SK-N-SH (cell line): ENCODE results near the gene CNTNAP2. TPM values are rescaled to one million over a fixed set of nuclear protein-coding genes. Genes with fewer than 3 reads are reported as not detected.

Source experiments
- CTCF ChIA-PET: fragments of 300-600, 350-600 bp; formaldehyde crosslinking; extraction: SDS; loops from one replicate; lab custom pipeline; 2021; lab: Yijun Ruan, JAX
- POLR2A ChIA-PET: fragments of 350-600 bp; sonication (Branson Sonifier 250); formaldehyde crosslinking; extraction: SDS; loops from one replicate; lab custom pipeline; 2020; ENCODE audit warnings: antibody characterized with exemption, inconsistent platforms; lab: Yijun Ruan, JAX
- DNase-seq: peaks from one replicate; pipeline ENCODE4 v3.0.0; 2012
- H2AFZ ChIP-seq: fragments of 200-600 bp; sonication (generic); 2 replicates; pipeline ENCODE4 v1.8.1; 2016; ENCODE audit warnings: antibody characterized with exemption, mild to moderate bottlenecking, low read depth
- H3F3A ChIP-seq: fragments of 200-600 bp; sonication (generic); replicated peaks from 2 replicates; pipeline ENCODE3; 2016; ENCODE audit warnings: antibody characterized with exemption, mild to moderate bottlenecking; ENCODE audit not compliant: insufficient read depth
- H3K27ac ChIP-seq, 2 experiments: fragments of 200-500 bp in 1 of 2; fragments of 200-600 bp in 1 of 2; sonication (Bioruptor generic) in 1 of 2; sonication (generic), shearing (Covaris generic) in 1 of 2; 2 replicates each; pipeline versions ENCODE4 v1.5.1 to v1.6.1; 2014 to 2016; ENCODE audit warnings: low read depth in 2 of 2, inconsistent platforms in 1 of 2, low read length in 1 of 2, mild to moderate bottlenecking in 1 of 2, mixed read lengths in 1 of 2
- H3K27me3 ChIP-seq: fragments of 200-600 bp; sonication (generic), shearing (Covaris generic); 2 replicates; pipeline ENCODE4 v1.6.1; 2016; ENCODE audit warnings: mixed run types; ENCODE audit not compliant: insufficient read depth
- H3K36me3 ChIP-seq, 2 experiments: fragments of 200-500 bp in 1 of 2; fragments of 200-600 bp in 1 of 2; sonication (Bioruptor generic) in 1 of 2; sonication (generic) in 1 of 2; replicated peaks in 1 of 2; 2 replicates each; pipeline versions ENCODE3 to v1.5.1; 2014 to 2016; ENCODE audit warnings: low read length in 1 of 2, mild to moderate bottlenecking in 1 of 2; ENCODE audit not compliant: insufficient read depth in 2 of 2, control insufficient read depth in 1 of 2
- H3K4me1 ChIP-seq, 2 experiments: fragments of 200-500 bp in 1 of 2; fragments of 200-600 bp in 1 of 2; sonication (Bioruptor generic) in 1 of 2; sonication (generic), shearing (Covaris generic) in 1 of 2; 2 replicates each; pipeline versions ENCODE4 v1.5.1 to v1.6.1; 2014 to 2016; ENCODE audit warnings: low read depth in 1 of 2, low read length in 1 of 2, mixed run types in 1 of 2; ENCODE audit not compliant: insufficient read depth in 2 of 2, control insufficient read depth in 1 of 2
- H3K4me2 ChIP-seq: fragments of 200-600 bp; sonication (generic), shearing (Covaris generic); 2 replicates; pipeline ENCODE4 v1.6.1; 2017; ENCODE audit warnings: mixed run types
- H3K4me3 ChIP-seq, 2 experiments: fragments of 200-500 bp in 1 of 2; fragments of 200-600 bp in 1 of 2; sonication (Bioruptor generic) in 1 of 2; sonication (generic), shearing (Covaris generic) in 1 of 2; 2 replicates each; pipeline versions ENCODE4 v1.5.1 to v1.8.1; 2014 to 2016; ENCODE audit warnings: low read depth in 2 of 2, inconsistent platforms in 1 of 2, low read length in 1 of 2, mild to moderate bottlenecking in 1 of 2, mixed read lengths in 1 of 2, moderate library complexity in 1 of 2
- H3K79me2 ChIP-seq: fragments of 200-600 bp; sonication (generic); 2 replicates; pipeline ENCODE4 v1.8.1; 2017; ENCODE audit warnings: mild to moderate bottlenecking; ENCODE audit not compliant: insufficient read depth
- H3K9ac ChIP-seq: fragments of 200-600 bp; sonication (generic); 2 replicates; pipeline ENCODE4 v1.6.1; 2017; ENCODE audit warnings: mixed run types
- H3K9me2 ChIP-seq: fragments of 200-600 bp; sonication (generic); 2 replicates; pipeline ENCODE4 v1.6.1; 2017; ENCODE audit warnings: mixed run types
- H3K9me3 ChIP-seq: fragments of 200-600 bp; sonication (generic); 2 replicates; pipeline ENCODE4 v1.6.1; 2017; ENCODE audit warnings: mixed run types, mild to moderate bottlenecking, moderate library complexity
- H4K20me1 ChIP-seq: fragments of 200-600 bp; sonication (generic); 2 replicates; pipeline ENCODE4 v1.6.1; 2017; ENCODE audit warnings: mild to moderate bottlenecking, mixed run types; ENCODE audit not compliant: insufficient read depth
- CHD2 ChIP-seq: fragments of 150-350 bp; IDR thresholded peaks from 2 replicates; pipeline ENCODE4 v1.6.1; 2018; ENCODE audit warnings: low read length; ENCODE audit not compliant: partially characterized antibody
- CTCF ChIP-seq: fragments of 200-600 bp; sonication (generic); IDR thresholded peaks from 2 replicates; pipeline ENCODE4 v1.6.1; 2017; ENCODE audit warnings: antibody characterized with exemption, mild to moderate bottlenecking, moderate library complexity
- ELF1 ChIP-seq: IDR thresholded peaks from 2 replicates; pipeline ENCODE4 v1.4.0; 2012
- EZH2phosphoT487 ChIP-seq: fragments of 200-600 bp; sonication (generic); IDR thresholded peaks from 2 replicates; pipeline ENCODE4 v1.6.1; 2017; ENCODE audit warnings: low read depth, mixed run types, mild to moderate bottlenecking, antibody characterized with exemption, moderate library complexity, borderline replicate concordance
- GABPA ChIP-seq: IDR thresholded peaks from 2 replicates; pipeline ENCODE4 v1.4.0; 2012; ENCODE audit warnings: low read depth, mild to moderate bottlenecking
- GATA2 ChIP-seq: sonication (generic); formaldehyde crosslinking; IDR thresholded peaks from 2 replicates; pipeline ENCODE4 v1.5.0; 2020; ENCODE audit warnings: mild to moderate bottlenecking, missing genetic modification reagents
- IRF3 ChIP-seq: fragments of 150-350 bp; IDR thresholded peaks from 2 replicates; pipeline ENCODE4 v1.6.1; 2016; ENCODE audit warnings: mild to moderate bottlenecking, low read depth, low read length
- JUND ChIP-seq: IDR thresholded peaks from 2 replicates; pipeline ENCODE4 v1.4.0; 2012
- MAX ChIP-seq: IDR thresholded peaks from 2 replicates; pipeline ENCODE4 v1.4.0; 2012; ENCODE audit warnings: low read depth
- PBX3 ChIP-seq: IDR thresholded peaks from 2 replicates; pipeline ENCODE4; 2012
- POLR2AphosphoS5 ChIP-seq: IDR thresholded peaks from 2 replicates; pipeline ENCODE4 v1.6.1; 2012; ENCODE audit warnings: low read depth, low read length
- RAD21 ChIP-seq: IDR thresholded peaks from 2 replicates; pipeline ENCODE4 v1.6.1; 2012; ENCODE audit warnings: mild to moderate bottlenecking, low read length
- RCOR1 ChIP-seq: fragments of 150-350 bp; IDR thresholded peaks from 2 replicates; pipeline ENCODE4 v1.6.1; 2017; ENCODE audit warnings: antibody characterized with exemption, low read length
- REST ChIP-seq: IDR thresholded peaks from 2 replicates; pipeline ENCODE4 v1.6.1; 2012; ENCODE audit warnings: mild to moderate bottlenecking, low read depth, low read length, moderate library complexity
- RFX5 ChIP-seq: IDR thresholded peaks from 2 replicates; pipeline ENCODE4 v1.6.1; 2012; ENCODE audit warnings: mild to moderate bottlenecking, improper control_type of control experiment, low read length
- RXRA ChIP-seq: IDR thresholded peaks from 2 replicates; pipeline ENCODE4 v1.4.0; 2012; ENCODE audit warnings: low read depth, mild to moderate bottlenecking, borderline replicate concordance
- SIN3A ChIP-seq: IDR thresholded peaks from 2 replicates; pipeline ENCODE4 v1.6.1; 2012; ENCODE audit warnings: low read depth, mild to moderate bottlenecking, low read length, moderate library complexity, borderline replicate concordance
- TAF1 ChIP-seq: IDR thresholded peaks from 2 replicates; pipeline ENCODE4 v1.6.1; 2012; ENCODE audit warnings: low read depth, mild to moderate bottlenecking, low read length, moderate library complexity, borderline replicate concordance
- TCF12 ChIP-seq: IDR thresholded peaks from 2 replicates; pipeline ENCODE4 v1.4.0; 2012
- USF1 ChIP-seq: IDR thresholded peaks from 2 replicates; pipeline ENCODE4 v1.4.0; 2012; ENCODE audit warnings: low read depth, borderline replicate concordance
- USF2 ChIP-seq: fragments of 150-350 bp; IDR thresholded peaks from 2 replicates; pipeline ENCODE4 v1.6.1; 2017; ENCODE audit warnings: antibody characterized with exemption, low read length, low read depth, borderline replicate concordance
- ZBTB33 ChIP-seq: IDR thresholded peaks from 2 replicates; pipeline ENCODE4 v1.4.0; 2012; ENCODE audit warnings: low read depth, borderline replicate concordance
- WGBS: methylation state at CpG from one replicate; pipeline ENCODE4 v1.1.6; 2017; ENCODE audit warnings: low lambda C conversion rate; 5-methylcytosine and 5-hydroxymethylcytosine counted together
- polyA plus RNA-seq, 3 experiments: library from polyadenylated mRNA; depleted of rRNA; stranded (reverse); fragments of >200 nt; gene quantifications; 2 replicates each; pipeline ENCODE4 v1.2.3, GENCODE V29; 2012

CNTNAP2 gene
- polyA plus RNA-seq, 1 of the 3 experiments (the other 2 are of a cell fraction) = 3.4 TPM

GRCh38 chr7:147584771-147585193 is 1468.2 kb downstream of the CNTNAP2 start:
- 39% methylated on average over 3 of the region's 5 CpGs for WGBS
- TF ChIP-seq EZH2phosphoT487 (no peak), RXRA (no peak), CTCF (no peak), IRF3 (no peak), USF1 (no peak), JUND (no peak), TAF1 (no peak), USF2 (no peak), MAX (no peak), PBX3 (no peak), POLR2AphosphoS5 (no peak), RFX5 (no peak), REST (no peak), SIN3A (no peak), ELF1 (no peak), RCOR1 (peak; percentile 92), RAD21 (peak; percentile 45), CHD2 (peak; percentile 93), GATA2 (CRISPR knock-in tag) (peak; percentile 87), TCF12 (peak; percentile 59), ZBTB33 (no peak), GABPA (no peak)

More at GRCh38 chr7:147584771-147585193, 1468.2 kb downstream of the CNTNAP2 start:
- Histone ChIP-seq H3K4me2 (no peak overlapping the region), H2AFZ (no peak overlapping the region), H3K9me3 (no peaks in the 10 kb centered on the region), H3K9me2 (no peaks in the 10 kb centered on the region), H3K36me3 (no peaks in the 10 kb centered on the region), H3K27ac (peak overlapping the region in 1 of 2 experiments; percentile 100; a peak in 3 of 4 replicates), H3K4me3 (no peak overlapping the region), H3K27me3 (no peaks in the 10 kb centered on the region), H3F3A (no peaks in the 10 kb centered on the region), H3K4me1 (peaks cover 0 to 20% of the 10 kb centered on the region in 2 experiments; a peak in 2 of 4 replicates), H3K9ac (no peak overlapping the region), H4K20me1 (no peaks in the 10 kb centered on the region), H3K79me2 (no peaks in the 10 kb centered on the region)
- peak; percentile 61 for DNase-seq
- ChIA-PET POLR2A (interaction anchor here (0.5 to 1.4 kb wide), 2 partner anchors 30 to 219 kb away, joined by 3 read pairs; no protein-coding TSS in a partner anchor), CTCF (interaction anchor here (0.8 to 2.0 kb wide), 8 partner anchors 8 to 657 kb away, joined by 3 to 9 read pairs (median 3); no protein-coding TSS in a partner anchor)
